ENCODE measurements around the gene LPP.
"Not testable (repeated sequence)": the region's sequence is repeated elsewhere in the genome, so short reads cannot be mapped to it uniquely, and the experiment has no call there.

The LPP gene

GRCh38 chr3:188680189-188680588, 526.2 kb downstream of the LPP start:
- no peak for DNase-seq (ENCODE audit: low spot score)

GRCh38 chr3:188680605-188681004, 526.6 kb downstream of the LPP start:
- DNase-seq (ENCODE audit: low spot score): no peak

GRCh38 chr3:188682316-188682715, 528.4 kb downstream of the LPP start:
- DNase-seq (ENCODE audit: low spot score): no peak

GRCh38 chr3:188683032-188683521, 529.1 kb downstream of the LPP start:
- DNase-seq (ENCODE audit: low spot score): peak; percentile 47

GRCh38 chr3:188684276-188684675, 530.3 kb downstream of the LPP start:
- DNase-seq (ENCODE audit: low spot score): no peak

- DNase-seq (ENCODE audit: low spot score): no peak
Measured at GRCh38 chr3:188685789-188686188, 531.8 kb downstream of the LPP start.

GRCh38 chr3:188686324-188686723, 532.4 kb downstream of the LPP start:
- DNase-seq (ENCODE audit: low spot score): no peak

GRCh38 chr3:188687389-188687788, 533.4 kb downstream of the LPP start:
- DNase-seq (ENCODE audit: low spot score): no peak

DNA sequence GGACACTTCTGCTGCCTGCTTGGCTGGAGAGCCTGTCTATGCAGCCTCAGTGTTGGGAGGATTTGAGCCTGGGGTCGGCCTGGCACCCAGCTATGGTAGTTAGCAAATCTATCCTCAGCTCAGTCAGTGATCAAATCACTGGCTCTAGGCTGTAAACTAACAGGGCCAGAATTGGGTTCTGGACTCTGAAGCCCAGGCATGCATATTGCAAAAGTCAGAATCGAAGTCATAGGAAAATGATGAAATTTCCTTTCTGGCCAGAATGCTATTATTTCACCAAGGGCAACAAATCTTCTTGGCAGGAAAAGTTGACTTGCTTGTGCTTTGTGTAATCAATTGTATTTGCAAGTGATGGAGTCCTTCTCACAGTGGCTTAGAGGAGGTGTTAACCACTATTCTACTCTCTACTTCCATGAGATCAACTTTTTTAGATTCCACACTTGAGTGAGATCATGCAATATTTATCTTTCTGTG, 535.2 kb downstream of the LPP start:
- DNase-seq (ENCODE audit: low spot score): no peak

DNA sequence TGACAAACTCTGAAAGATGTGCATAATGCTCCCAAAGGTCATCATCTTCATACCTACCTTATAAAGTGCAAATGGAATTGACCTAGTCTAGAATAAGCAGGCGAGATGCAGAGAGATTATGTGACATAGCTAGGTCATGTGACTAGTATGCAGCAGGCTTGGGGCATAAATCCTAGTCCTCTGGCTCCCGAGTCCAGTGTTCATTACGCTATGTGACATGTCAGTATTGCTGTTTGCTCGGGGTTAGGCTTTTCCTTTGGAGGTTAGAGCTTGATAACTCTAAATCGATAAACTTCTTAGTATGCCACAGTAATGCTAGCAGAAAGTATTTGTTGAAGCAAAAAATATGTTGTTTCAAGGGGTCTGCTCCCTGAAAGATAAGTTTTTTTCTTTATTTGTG, 536.1 kb downstream of the LPP start:
- DNase-seq (ENCODE audit: low spot score): no peak

GRCh38 chr3:188691004-188691403, 537.0 kb downstream of the LPP start:
- no peak for DNase-seq (ENCODE audit: low spot score)

GRCh38 chr3:188691665-188692064, 537.7 kb downstream of the LPP start:
- no peak for DNase-seq (ENCODE audit: low spot score)

GRCh38 chr3:188692700-188693099, 538.7 kb downstream of the LPP start:
- no peak for DNase-seq (ENCODE audit: low spot score)

GRCh38 chr3:188693435-188693834, 539.5 kb downstream of the LPP start:
- DNase-seq (ENCODE audit: low spot score): no peak

DNA sequence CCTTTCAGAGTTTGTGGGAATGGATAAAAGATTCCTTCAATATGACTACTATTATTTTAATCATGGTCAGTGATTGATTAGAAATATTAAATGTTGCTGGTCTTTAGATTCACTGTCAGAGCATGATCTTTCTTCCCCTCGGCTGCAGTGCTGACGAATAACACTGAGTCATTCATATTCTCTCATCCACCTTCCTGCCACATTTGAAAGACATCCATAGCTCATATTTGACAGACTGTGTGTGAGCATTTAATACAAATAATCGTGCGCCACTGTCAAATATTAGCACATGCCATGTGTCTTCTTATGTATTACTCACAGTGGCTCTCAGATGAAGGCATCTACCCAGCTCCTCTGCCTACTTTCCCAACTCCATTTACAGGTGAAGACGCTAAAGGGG, 541.3 kb downstream of the LPP start:
- DNase-seq (ENCODE audit: low spot score): no peak

DNA sequence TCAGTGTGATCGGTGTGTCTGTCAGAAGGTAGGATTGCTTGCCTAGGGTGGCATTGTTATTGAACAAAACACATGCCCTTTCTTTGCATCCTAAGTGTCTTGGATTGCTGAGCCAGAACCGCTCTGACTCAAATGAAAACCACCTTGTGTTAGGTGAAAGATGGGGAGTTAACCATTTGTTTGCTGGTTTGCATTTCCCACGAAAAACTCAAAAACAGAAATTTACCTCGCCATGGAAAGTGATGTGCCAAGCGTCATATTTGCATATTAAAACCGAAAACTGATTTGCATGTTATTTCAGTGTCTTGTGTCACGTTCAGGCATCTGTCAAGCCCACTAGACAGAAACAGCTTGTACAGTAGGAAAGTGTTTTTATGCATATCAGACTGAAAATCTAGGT, 543.2 kb downstream of the LPP start:
- no peak for DNase-seq (ENCODE audit: low spot score)

DNA sequence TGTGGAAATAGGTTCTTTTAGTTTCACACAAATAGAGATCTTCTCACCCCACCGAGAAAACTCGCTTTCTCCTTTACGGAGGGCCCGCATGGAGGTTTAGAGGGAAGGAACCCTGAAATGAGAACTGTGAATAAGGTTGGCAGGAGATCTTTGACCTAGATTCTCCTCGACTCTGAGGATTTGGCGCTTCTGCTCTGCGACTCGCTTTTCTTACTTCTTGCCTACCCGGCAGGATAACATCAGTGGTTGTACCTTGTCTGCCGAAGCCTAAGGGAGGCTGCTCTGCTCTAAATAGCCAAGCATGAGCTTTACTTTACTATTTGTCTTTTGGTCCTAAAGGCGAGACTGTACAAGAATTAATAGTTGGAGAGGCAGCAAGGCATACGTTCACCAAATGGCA, 544.5 kb downstream of the LPP start:
- DNase-seq (ENCODE audit: low spot score): no peak

GRCh38 chr3:188700501-188700900, 546.5 kb downstream of the LPP start:
- DNase-seq (ENCODE audit: low spot score): no peak

GRCh38 chr3:188700918-188701317, 547.0 kb downstream of the LPP start:
- DNase-seq (ENCODE audit: low spot score): no peak

- no peak for DNase-seq (ENCODE audit: low spot score)
Measured at GRCh38 chr3:188701485-188701969, 547.6 kb downstream of the LPP start.

DNA sequence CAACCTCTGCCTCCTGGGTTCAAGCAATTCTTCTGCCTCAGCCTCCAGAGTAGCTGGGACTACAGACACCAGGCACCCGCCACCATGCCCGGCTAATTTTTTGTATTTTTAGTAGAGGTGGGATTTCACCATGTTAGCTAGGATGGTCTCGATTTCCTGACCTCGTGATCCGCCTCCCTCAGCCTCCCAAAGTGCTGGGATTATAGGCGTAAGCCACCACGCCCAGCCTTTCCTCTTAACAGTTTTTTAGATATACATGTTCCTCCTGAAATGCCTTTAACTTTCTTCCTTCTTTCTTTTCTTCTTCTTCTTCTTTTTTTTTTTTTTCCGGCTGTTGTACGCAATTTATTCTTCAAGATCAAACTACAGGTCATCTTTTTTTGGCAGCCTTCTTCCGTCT, 548.1 kb downstream of the LPP start:
- DNase-seq (ENCODE audit: low spot score): not testable (repeated sequence)

GRCh38 chr3:188706176-188706575, 552.2 kb downstream of the LPP start:
- DNase-seq (ENCODE audit: low spot score): no peak

- DNase-seq (ENCODE audit: low spot score): no peak
Measured at GRCh38 chr3:188706599-188706998, 552.6 kb downstream of the LPP start.

DNA sequence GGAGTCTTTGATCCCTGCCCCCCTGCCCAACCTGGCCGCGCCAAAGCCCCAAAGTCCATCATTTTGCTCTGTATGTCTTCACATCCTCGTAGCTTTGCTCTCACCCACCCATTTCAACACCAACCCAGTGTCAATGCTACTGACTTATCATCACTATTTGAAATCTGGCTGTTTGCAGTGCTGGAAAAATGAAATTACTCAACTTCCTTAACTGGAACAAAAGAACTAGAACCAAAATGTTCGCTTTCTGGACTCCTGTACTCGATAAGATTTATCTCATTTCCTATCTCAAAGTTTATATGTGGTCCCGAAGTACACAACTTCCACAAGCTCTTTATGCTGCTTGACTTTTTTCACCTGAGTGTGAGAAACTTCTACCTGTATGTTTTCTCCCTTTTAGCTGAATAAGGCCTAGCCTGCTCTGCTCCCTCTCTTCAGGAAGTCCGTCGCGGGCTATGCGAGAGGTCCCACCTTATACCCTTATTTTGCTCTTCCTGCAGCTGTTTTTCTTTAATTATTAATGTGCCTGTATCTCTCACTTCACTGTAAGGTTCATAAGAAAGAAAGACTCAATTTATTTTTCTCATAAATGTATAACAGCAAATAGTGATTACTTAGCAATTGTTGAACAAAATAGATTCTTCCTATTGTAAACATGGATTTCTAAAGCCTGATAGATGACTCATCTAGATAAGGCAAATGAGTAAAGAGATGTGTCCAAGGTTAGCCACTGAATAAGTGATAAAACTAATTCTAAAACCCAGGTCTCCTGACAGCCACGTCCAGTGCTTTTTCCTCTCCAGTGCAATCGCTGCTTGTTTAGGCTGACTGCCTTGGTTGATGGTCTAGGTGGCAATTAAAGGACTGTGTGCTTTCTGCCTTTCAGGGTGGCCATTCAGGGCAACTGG, 553.7 kb downstream of the LPP start:
- DNase-seq (ENCODE audit: low spot score): no peak

All from hepatic stellate cell (primary cell).